Measurements from ENCODE around the gene ARHGDIB. TPM values are rescaled to one million over a fixed set of nuclear protein-coding genes. Genes with fewer than 3 reads are reported as not detected.

ARHGDIB gene
- total and polyA plus RNA-seq, 2 of the 13 experiments (the other 11 are each of a cell fraction or from before 2014, with no cell fraction given), result 0.11 to 0.87 TPM

GRCh38 chr12:14904854-14905253 lies 56.5 kb downstream of the ARHGDIB start (continued):
- TF ChIP-seq ZBTB14 (CRISPR knock-in tag; IDR thresholded peaks at IDR 0.05), result no peak

DNA sequence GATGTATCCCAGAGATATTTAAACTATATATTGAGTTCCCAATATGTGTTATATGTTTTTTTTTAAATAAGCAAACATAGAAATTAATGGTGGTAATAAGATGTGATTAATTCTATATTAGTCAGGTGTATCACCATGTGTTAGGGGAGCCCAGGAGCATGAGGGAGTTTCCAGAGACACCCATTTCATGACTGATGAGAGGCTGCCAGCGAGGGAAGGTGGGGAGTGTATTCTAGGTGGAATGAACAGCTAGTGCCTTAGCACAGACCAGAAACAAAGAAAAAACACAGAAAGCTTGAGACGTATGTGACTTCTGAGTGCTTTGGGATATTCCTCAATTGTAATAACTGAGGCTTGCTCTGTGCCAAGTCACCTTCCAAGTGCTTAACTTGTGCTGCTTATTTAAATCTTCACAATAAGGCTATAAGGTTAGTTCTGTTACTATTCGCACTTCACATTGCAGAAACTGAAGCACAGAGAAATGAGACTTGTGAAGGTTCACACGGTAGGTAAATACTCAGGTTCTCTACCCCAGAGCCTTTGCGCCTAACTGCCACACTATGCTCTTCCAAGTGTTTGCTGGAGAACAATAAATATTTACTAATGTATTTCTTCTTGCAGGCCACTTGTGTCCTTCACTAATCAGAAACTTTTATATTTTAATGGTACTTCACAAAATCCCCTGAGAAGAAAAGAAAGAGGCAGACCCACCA lies 57.9 kb downstream of the ARHGDIB start:
- no peak overlapping the region for H2AFZ ChIP-seq (ENCODE audit: low read length)
- no peaks in the 10 kb centered on the region for H3K36me3 ChIP-seq (replicated peaks in 1 of 2; ENCODE audit: control insufficient read depth in 1 of 2, insufficient read depth in 2 of 2, low read length in 2 of 2)
- no peak overlapping the region for H3K4me3 ChIP-seq (replicated peaks in 1 of 3; ENCODE audit: insufficient read depth in 1 of 3, low read depth in 2 of 3, low read length in 3 of 3)
- H3K9me3 ChIP-seq (ENCODE audit: low read length), result no peaks in the 10 kb centered on the region
- WGBS (ENCODE audit: low lambda C conversion rate), result 48% methylated on average over 5 of the region's 5 CpGs
- in situ Hi-C loops (cut with HindIII; ENCODE audit: extremely low pct_ligation_motif_present, low pct_unique_long_range_greater_than_20kb), result no loop called here
- CTCF ChIA-PET (ENCODE audit: low intra/inter-chr PET ratio, low total read pairs), result no interaction called here
- H3K4me2 ChIP-seq (ENCODE audit: low read depth, low read length), result no peak overlapping the region
- H4K20me1 ChIP-seq (ENCODE audit: insufficient read depth, low read length), result no peaks in the 10 kb centered on the region
- intact Hi-C loops (cut with micrococcal nuclease; ENCODE audit: unreplicated experiment), result no loop called here
- H3K27ac ChIP-seq (ENCODE audit: extremely low read length, insufficient read depth, low read length), result no peak overlapping the region
- H3K9ac ChIP-seq (ENCODE audit: insufficient read depth, low read depth, low read length), result no peak overlapping the region
- no peaks in the 10 kb centered on the region for H3K27me3 ChIP-seq (ENCODE audit: control insufficient read depth in 1 of 2, insufficient read depth in 2 of 2, low read length in 2 of 2)
- ATAC-seq, result no peak
- FAIRE-seq, result no peak
- POLR2A ChIA-PET, result no interaction called here
- BruUV-seq (replicated peaks), result no TSS peak
- no peak for DNase-seq (ENCODE audit: low spot score)
- H3K79me2 ChIP-seq (ENCODE audit: insufficient read depth, low read length), result no peaks in the 10 kb centered on the region
- H3K4me1 ChIP-seq (ENCODE audit: insufficient read depth, low read length), result no peaks in the 10 kb centered on the region
- TF ChIP-seq ZNF674 (CRISPR knock-in tag; IDR thresholded peaks at IDR 0.05; ENCODE audit: low read depth) (no peak), MYC (CRISPR knock-in tag; IDR thresholded peaks at IDR 0.05; ENCODE audit: borderline replicate concordance) (no peak), ZNF841 (CRISPR knock-in tag; IDR thresholded peaks at IDR 0.05; ENCODE audit: borderline replicate concordance) (no peak), GLI4 (CRISPR knock-in tag; IDR thresholded peaks at IDR 0.05; ENCODE audit: borderline replicate concordance) (no peak), FOXC1 (CRISPR knock-in tag; IDR thresholded peaks at IDR 0.05; ENCODE audit: borderline replicate concordance) (no peak), ZKSCAN8 (CRISPR knock-in tag; IDR thresholded peaks at IDR 0.05; ENCODE audit: borderline replicate concordance) (no peak), ZFP41 (CRISPR knock-in tag; IDR thresholded peaks at IDR 0.05; ENCODE audit: borderline replicate concordance) (no peak), HDAC1 (CRISPR knock-in tag; IDR thresholded peaks at IDR 0.05) (no peak), FOXK1 (CRISPR knock-in tag; IDR thresholded peaks at IDR 0.05; ENCODE audit: borderline replicate concordance, low read depth) (no peak), SATB2 (CRISPR knock-in tag; IDR thresholded peaks at IDR 0.05) (no peak), ZNF510 (CRISPR knock-in tag; IDR thresholded peaks at IDR 0.05; ENCODE audit: low read depth) (no peak)
- TF ChIP-seq, protein P1, sequence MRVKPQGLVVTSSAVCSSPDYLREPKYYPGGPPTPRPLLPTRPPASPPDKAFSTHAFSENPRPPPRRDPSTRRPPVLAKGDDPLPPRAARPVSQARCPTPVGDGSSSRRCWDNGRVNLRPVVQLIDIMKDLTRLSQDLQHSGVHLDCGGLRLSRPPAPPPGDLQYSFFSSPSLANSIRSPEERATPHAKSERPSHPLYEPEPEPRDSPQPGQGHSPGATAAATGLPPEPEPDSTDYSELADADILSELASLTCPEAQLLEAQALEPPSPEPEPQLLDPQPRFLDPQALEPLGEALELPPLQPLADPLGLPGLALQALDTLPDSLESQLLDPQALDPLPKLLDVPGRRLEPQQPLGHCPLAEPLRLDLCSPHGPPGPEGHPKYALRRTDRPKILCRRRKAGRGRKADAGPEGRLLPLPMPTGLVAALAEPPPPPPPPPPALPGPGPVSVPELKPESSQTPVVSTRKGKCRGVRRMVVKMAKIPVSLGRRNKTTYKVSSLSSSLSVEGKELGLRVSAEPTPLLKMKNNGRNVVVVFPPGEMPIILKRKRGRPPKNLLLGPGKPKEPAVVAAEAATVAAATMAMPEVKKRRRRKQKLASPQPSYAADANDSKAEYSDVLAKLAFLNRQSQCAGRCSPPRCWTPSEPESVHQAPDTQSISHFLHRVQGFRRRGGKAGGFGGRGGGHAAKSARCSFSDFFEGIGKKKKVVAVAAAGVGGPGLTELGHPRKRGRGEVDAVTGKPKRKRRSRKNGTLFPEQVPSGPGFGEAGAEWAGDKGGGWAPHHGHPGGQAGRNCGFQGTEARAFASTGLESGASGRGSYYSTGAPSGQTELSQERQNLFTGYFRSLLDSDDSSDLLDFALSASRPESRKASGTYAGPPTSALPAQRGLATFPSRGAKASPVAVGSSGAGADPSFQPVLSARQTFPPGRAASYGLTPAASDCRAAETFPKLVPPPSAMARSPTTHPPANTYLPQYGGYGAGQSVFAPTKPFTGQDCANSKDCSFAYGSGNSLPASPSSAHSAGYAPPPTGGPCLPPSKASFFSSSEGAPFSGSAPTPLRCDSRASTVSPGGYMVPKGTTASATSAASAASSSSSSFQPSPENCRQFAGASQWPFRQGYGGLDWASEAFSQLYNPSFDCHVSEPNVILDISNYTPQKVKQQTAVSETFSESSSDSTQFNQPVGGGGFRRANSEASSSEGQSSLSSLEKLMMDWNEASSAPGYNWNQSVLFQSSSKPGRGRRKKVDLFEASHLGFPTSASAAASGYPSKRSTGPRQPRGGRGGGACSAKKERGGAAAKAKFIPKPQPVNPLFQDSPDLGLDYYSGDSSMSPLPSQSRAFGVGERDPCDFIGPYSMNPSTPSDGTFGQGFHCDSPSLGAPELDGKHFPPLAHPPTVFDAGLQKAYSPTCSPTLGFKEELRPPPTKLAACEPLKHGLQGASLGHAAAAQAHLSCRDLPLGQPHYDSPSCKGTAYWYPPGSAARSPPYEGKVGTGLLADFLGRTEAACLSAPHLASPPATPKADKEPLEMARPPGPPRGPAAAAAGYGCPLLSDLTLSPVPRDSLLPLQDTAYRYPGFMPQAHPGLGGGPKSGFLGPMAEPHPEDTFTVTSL (CRISPR knock-in tag; IDR thresholded peaks at IDR 0.05; ENCODE audit: borderline replicate concordance), result no peak
- TF ChIP-seq, protein P2, sequence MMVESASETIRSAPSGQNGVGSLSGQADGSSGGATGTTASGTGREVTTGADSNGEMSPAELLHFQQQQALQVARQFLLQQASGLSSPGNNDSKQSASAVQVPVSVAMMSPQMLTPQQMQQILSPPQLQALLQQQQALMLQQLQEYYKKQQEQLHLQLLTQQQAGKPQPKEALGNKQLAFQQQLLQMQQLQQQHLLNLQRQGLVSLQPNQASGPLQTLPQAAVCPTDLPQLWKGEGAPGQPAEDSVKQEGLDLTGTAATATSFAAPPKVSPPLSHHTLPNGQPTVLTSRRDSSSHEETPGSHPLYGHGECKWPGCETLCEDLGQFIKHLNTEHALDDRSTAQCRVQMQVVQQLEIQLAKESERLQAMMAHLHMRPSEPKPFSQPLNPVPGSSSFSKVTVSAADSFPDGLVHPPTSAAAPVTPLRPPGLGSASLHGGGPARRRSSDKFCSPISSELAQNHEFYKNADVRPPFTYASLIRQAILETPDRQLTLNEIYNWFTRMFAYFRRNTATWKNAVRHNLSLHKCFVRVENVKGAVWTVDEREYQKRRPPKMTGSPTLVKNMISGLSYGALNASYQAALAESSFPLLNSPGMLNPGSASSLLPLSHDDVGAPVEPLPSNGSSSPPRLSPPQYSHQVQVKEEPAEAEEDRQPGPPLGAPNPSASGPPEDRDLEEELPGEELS (CRISPR knock-in tag; IDR thresholded peaks at IDR 0.05), result no peak

Data from HepG2 (cell line).